Gastroesophageal sphincter (tissue), 4 donors: ENCODE data around the gene HELZ. TPM values are rescaled to one million over a fixed set of nuclear protein-coding genes. Genes with fewer than 3 reads are reported as not detected.

ENCODE experiments used
- ATAC-seq: fragments of 150-250 bp; one replicate; pipeline ENCODE4 v1.9.1; 2016; ENCODE audit warnings: mild to moderate bottlenecking, moderate library complexity
- H3K27ac ChIP-seq, 4 donors: fragments of 200-600 bp; sonication (generic) in 3 of 4; 1 replicate in 3 of 4; 2 replicates in 1 of 4; pipeline ENCODE4 v1.5.1; 2016 to 2019
- H3K27me3 ChIP-seq: fragments of 200-600 bp; sonication (generic); one replicate; pipeline ENCODE4 v1.5.1; 2019
- H3K36me3 ChIP-seq, 2 donors: fragments of 200-600 bp; sonication (generic); one replicate each; pipeline ENCODE4 v1.5.1; 2019; ENCODE audit warnings: control low read depth in 1 of 2
- H3K4me1 ChIP-seq, 3 donors: fragments of 200-600 bp; sonication (generic); 1 replicate in 2 of 3; 2 replicates in 1 of 3; pipeline ENCODE4 v1.5.1; 2016 to 2019; ENCODE audit warnings: control low read depth in 2 of 3
- H3K4me3 ChIP-seq, 2 donors: fragments of 200-600 bp; sonication (generic); one replicate each; pipeline ENCODE4 v1.5.1; 2019; ENCODE audit warnings: mild to moderate bottlenecking in 1 of 2, moderate library complexity in 1 of 2
- H3K9me3 ChIP-seq, 3 donors: fragments of 200-600 bp; sonication (generic); one replicate each; pipeline ENCODE4 v1.5.1; 2017 to 2019; ENCODE audit warnings: control low read depth in 2 of 3
- EP300 ChIP-seq: sonication (generic); formaldehyde crosslinking; IDR thresholded peaks from one replicate; pipeline ENCODE4 v1.6.1; 2017; ENCODE audit warnings: antibody characterized with exemption, mild to moderate bottlenecking
- POLR2A ChIP-seq, 2 donors: fragments of 450-650 bp; IDR thresholded peaks; one replicate each; pipeline ENCODE4 v1.6.1; 2017; ENCODE audit warnings: antibody characterized with exemption in 2 of 2, mild to moderate bottlenecking in 2 of 2, moderate library complexity in 1 of 2
- POLR2AphosphoS5 ChIP-seq: sonication (generic); formaldehyde crosslinking; IDR thresholded peaks from one replicate; pipeline ENCODE4 v1.6.1; 2017; ENCODE audit warnings: antibody characterized with exemption
- whole genome bisulfite sequencing, 2 donors: methylation state at CpG; one replicate each; pipeline ENCODE4 v1.1.5; 2018; ENCODE audit warnings: low coverage in 1 of 2; 5-methylcytosine and 5-hydroxymethylcytosine counted together
- total RNA-seq, 4 donors: library from RNA; depleted of rRNA; stranded (reverse); fragments of >200 nt; gene quantifications; one replicate each; pipeline ENCODE4 v1.1.0, GENCODE V29; 2016
- TF ChIP-seq, protein P1 (sequence below), 4 experiments: fragments of 200-600 bp in 2 of 4; fragments of 450-650 bp in 2 of 4; sonication (generic) in 1 of 4; IDR thresholded peaks; one replicate each; pipeline ENCODE4 v1.5.1; 2017 to 2019; ENCODE audit warnings: antibody characterized with exemption in 4 of 4, mild to moderate bottlenecking in 2 of 4, moderate library complexity in 2 of 4

HELZ gene, protein sequence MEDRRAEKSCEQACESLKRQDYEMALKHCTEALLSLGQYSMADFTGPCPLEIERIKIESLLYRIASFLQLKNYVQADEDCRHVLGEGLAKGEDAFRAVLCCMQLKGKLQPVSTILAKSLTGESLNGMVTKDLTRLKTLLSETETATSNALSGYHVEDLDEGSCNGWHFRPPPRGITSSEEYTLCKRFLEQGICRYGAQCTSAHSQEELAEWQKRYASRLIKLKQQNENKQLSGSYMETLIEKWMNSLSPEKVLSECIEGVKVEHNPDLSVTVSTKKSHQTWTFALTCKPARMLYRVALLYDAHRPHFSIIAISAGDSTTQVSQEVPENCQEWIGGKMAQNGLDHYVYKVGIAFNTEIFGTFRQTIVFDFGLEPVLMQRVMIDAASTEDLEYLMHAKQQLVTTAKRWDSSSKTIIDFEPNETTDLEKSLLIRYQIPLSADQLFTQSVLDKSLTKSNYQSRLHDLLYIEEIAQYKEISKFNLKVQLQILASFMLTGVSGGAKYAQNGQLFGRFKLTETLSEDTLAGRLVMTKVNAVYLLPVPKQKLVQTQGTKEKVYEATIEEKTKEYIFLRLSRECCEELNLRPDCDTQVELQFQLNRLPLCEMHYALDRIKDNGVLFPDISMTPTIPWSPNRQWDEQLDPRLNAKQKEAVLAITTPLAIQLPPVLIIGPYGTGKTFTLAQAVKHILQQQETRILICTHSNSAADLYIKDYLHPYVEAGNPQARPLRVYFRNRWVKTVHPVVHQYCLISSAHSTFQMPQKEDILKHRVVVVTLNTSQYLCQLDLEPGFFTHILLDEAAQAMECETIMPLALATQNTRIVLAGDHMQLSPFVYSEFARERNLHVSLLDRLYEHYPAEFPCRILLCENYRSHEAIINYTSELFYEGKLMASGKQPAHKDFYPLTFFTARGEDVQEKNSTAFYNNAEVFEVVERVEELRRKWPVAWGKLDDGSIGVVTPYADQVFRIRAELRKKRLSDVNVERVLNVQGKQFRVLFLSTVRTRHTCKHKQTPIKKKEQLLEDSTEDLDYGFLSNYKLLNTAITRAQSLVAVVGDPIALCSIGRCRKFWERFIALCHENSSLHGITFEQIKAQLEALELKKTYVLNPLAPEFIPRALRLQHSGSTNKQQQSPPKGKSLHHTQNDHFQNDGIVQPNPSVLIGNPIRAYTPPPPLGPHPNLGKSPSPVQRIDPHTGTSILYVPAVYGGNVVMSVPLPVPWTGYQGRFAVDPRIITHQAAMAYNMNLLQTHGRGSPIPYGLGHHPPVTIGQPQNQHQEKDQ (N-terminal part only)
- 10 to 100 TPM; 43.7 to 70.2 (median 58.3) TPM for total RNA-seq

DNA sequence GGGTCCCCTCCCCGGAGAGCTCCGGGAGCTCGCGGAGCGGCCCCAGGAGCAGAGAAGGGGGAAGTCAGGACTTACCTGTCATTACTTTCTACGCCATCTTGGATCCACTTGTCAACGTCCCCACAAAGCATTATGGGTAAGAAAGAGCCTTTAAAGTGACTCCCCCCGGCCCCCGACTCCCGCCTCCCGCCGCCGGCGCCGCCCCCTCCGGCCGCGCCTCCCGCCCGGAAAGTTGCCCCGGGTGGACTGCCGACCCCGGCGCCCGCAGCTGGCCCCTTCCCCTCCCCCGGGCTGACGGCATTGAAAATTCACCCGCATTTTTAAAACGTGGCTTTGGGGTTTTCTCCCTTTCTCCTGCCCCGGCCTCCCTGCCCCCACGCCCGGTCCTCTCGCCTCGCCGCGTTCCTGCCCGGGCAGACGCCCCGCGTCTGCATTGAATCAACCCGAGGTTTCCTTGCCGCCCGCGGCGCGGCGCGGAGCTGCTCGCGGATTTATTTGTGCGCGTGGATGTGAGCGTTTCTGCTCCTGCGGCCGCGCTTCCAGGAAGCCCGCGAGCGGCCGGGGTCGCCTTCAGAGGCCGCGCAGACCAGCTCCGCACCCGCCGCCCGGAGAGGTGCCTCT lies at the start of gene HELZ:
TSS of gene HELZ (minus strand) at position 124 of the 621 bp plus-strand sequence. CDS start 26,392 bp downstream, outside the sequence.
- Histone ChIP-seq H3K27ac (peak within 1 kb of the TSS; percentile 62 to 88 (median 82)), H3K36me3 (no peaks in the 10 kb centered on the region), H3K27me3 (no peaks in the 10 kb centered on the region), H3K9me3 (no peaks in the 10 kb centered on the region), H3K4me3 (peak within 1 kb of the TSS; percentile 93 to 99), H3K4me1 (peaks cover 0 to 55% (median 19%) of the 10 kb centered on the region in 3 donors)
- WGBS, 2 donors = 0% methylated on average over 9 of the region's 67 CpGs; no CpG with 5 or more reads in 1 of the 2 donors
- TF ChIP-seq, protein P1, sequence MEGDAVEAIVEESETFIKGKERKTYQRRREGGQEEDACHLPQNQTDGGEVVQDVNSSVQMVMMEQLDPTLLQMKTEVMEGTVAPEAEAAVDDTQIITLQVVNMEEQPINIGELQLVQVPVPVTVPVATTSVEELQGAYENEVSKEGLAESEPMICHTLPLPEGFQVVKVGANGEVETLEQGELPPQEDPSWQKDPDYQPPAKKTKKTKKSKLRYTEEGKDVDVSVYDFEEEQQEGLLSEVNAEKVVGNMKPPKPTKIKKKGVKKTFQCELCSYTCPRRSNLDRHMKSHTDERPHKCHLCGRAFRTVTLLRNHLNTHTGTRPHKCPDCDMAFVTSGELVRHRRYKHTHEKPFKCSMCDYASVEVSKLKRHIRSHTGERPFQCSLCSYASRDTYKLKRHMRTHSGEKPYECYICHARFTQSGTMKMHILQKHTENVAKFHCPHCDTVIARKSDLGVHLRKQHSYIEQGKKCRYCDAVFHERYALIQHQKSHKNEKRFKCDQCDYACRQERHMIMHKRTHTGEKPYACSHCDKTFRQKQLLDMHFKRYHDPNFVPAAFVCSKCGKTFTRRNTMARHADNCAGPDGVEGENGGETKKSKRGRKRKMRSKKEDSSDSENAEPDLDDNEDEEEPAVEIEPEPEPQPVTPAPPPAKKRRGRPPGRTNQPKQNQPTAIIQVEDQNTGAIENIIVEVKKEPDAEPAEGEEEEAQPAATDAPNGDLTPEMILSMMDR (IDR thresholded peaks at IDR 0.05) = peak in 3 of 4 experiments; percentile 3 to 24 (median 4)
- TF ChIP-seq POLR2AphosphoS5 (no peak), EP300 (no peak), POLR2A (IDR thresholded peaks at IDR 0.05) (no peak)
- ATAC-seq = peak; percentile 80

DNA sequence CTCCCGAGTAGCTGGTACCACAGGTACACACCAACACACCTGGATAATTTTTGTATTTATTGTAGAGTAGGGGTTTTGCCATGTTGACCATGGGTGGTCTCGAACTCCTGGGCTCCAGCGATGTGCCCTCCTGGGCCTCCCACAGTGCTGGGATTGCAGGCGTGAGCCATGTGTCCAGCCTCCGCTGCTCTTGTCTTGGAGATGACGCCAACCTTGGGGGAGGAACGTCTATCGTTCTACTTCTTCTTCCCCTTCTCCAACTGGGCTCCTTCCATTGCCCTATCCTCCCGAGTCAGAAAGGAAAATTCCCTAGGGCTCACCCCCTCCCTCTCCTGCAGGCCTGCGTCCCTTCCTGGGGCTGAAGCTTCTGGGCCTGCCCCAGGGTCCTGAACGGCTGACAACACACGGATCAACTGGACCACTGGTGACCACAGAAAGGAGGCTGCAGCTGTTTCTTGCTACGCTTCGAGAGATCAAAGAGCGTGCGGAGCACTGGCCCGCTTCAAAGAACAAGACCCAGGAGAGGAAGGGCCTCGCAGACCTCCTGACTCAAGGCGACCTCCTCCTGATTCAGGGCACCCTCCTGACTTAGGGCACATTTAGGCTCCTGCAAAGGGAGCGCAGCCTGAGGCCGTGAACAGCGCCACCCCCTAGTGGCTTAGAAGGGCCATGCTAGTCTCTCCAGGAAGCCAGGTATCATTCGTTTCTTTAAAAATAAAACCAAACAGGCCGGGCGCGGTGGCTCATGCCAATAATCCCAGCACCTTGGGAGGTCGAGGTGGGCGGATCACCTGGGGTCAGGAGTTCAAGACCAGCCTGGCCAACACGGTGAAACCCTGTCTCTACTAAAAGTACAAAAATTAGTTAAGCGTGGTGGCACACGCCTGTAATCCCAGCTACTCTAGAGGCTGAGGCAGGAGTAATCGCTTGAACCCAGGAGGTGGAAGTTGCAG lies 48.5 kb upstream of the HELZ start:
- 59 to 90% methylated on average over 4 to 10 of the region's 32 CpGs for WGBS, 2 donors

DNA sequence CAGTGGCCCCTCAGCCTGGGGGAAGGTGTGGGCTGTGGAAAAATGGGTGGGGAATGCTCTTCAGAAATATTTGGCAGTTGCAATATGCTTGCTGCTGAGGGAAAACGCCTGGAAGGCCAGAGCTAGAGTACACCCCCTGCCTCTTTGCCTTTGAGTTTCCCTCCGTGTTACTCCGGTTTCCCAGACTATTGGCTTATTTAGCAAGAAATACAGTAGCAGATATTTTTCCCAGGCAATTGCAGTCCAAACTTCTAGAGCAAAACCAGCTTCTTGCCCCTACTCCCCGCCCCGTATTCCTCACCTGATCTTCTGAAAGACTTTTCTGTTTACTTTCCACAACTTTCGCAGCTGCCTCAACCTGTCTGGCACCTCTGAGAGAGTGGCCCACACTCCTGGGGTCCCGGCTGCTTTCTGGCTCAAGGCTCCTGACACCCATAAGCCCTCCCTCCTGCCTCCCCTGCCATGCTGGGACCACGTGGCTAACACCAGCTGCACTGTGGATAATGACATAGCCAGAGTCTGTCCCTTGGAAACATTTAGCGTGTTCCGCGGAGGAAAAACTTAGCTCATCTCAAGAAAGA lies 45.8 kb upstream of the HELZ start:
- no peaks in the 10 kb centered on the region for H3K9me3 ChIP-seq
- 51 to 66% methylated on average over 11 of the region's 11 CpGs for WGBS, 2 donors
- no peak overlapping the region for H3K27ac ChIP-seq
- H3K36me3 ChIP-seq = no peaks in the 10 kb centered on the region
- peaks cover 0 to 29% (median 13%) of the 10 kb centered on the region in 3 donors for H3K4me1 ChIP-seq
- TF ChIP-seq, protein P1 (IDR thresholded peaks at IDR 0.05) = no peak
- no peak for TF ChIP-seq POLR2AphosphoS5
- no peak for TF ChIP-seq POLR2A (IDR thresholded peaks at IDR 0.05)
- TF ChIP-seq EP300 = no peak
- no peaks in the 10 kb centered on the region for H3K27me3 ChIP-seq
- no peak for ATAC-seq
- H3K4me3 ChIP-seq = no peak overlapping the region

More for the DNA sequence above, 48.5 kb upstream of the HELZ start:
- H3K36me3 ChIP-seq = no peaks in the 10 kb centered on the region
- no peaks in the 10 kb centered on the region for H3K27me3 ChIP-seq
- no peak overlapping the region for H3K27ac ChIP-seq
- peaks cover 0 to 29% (median 13%) of the 10 kb centered on the region in 3 donors for H3K4me1 ChIP-seq
- no peak overlapping the region for H3K4me3 ChIP-seq
- no peaks in the 10 kb centered on the region for H3K9me3 ChIP-seq
- TF ChIP-seq, protein P1 (IDR thresholded peaks at IDR 0.05) = peak in 3 of 4 experiments; percentile 53 to 84 (median 70)
- TF ChIP-seq POLR2A (IDR thresholded peaks at IDR 0.05) = no peak
- peak; percentile 54 for ATAC-seq
